K562 (cell line): Measurements from ENCODE around the gene OCEL1. TPM values are rescaled to one million over a fixed set of nuclear protein-coding genes. Genes with fewer than 3 reads are reported as not detected.

ENCODE experiments used
- ATAC-seq: fragments of 200-7000 bp; cut with Tn5 transposase; 3 replicates; pipeline ENCODE4 v1.9.1; 2020; ENCODE audit warnings: moderate library complexity
- BruUV-seq: library from RNA; stranded (reverse); fragments of 400-500 nt; replicated peaks from 2 replicates; lab custom pipeline; 2021; lab: Mats Ljungman, UMichigan
- CTCF ChIA-PET: fragments of 300-600 bp; formaldehyde crosslinking; extraction: SDS; loops from one replicate; lab custom pipeline; 2021; ENCODE audit warnings: low intra/inter-chr PET ratio; lab: Yijun Ruan, JAX
- POLR2A ChIA-PET: fragments of 300-600, 350-650 bp; sonication (Branson Sonifier 250); formaldehyde crosslinking; extraction: SDS; loops from one replicate; lab custom pipeline; 2021; ENCODE audit warnings: antibody characterized with exemption, inconsistent platforms; lab: Yijun Ruan, JAX
- DNase-seq, 4 experiments: peaks; one replicate each; pipeline versions ENCODE4 v3.0.0 to v3.0.0-alpha.2; 2011 to 2018; ENCODE audit warnings: low spot score in 3 of 4, mixed read lengths in 3 of 4; ENCODE audit errors: extremely low read depth in 1 of 4
- FAIRE-seq: peaks from 2 replicates; lab custom pipeline; 2011; peaks lifted over from hg19 to GRCh38; lab: Jason Lieb, UNC
- H2AFZ ChIP-seq: 2 replicates; pipeline ENCODE4 v1.6.0; 2011; ENCODE audit warnings: low read depth, low read length, control low read depth, inconsistent platforms
- H3K27ac ChIP-seq: fragments of 200-600 bp; 3 replicates; pipeline ENCODE4 v1.8.0; 2011; ENCODE audit warnings: low read depth, mild to moderate bottlenecking, control low read depth, inconsistent platforms, low read length, moderate library complexity, mixed read lengths; ENCODE audit errors: extremely low read depth
- H3K27me3 ChIP-seq, 2 experiments: fragments of 300-600 bp in 1 of 2; 2 replicates in 1 of 2; 3 replicates in 1 of 2; pipeline versions ENCODE4 v1.6.0 to v1.8.0; 2011; ENCODE audit warnings: inconsistent platforms in 2 of 2, low read length in 2 of 2, mild to moderate bottlenecking in 1 of 2, mixed read lengths in 1 of 2, moderate library complexity in 1 of 2; ENCODE audit not compliant: control insufficient read depth in 2 of 2, insufficient read depth in 2 of 2
- H3K36me3 ChIP-seq: fragments of 300-600 bp; 3 replicates; pipeline ENCODE4 v1.8.0; 2011; ENCODE audit warnings: mild to moderate bottlenecking, low read length, inconsistent platforms; ENCODE audit not compliant: control insufficient read depth, insufficient read depth
- H3K4me1 ChIP-seq, 2 experiments: fragments of 200-600 bp in 1 of 2; replicated peaks in 1 of 2; 2 replicates in 1 of 2; 3 replicates in 1 of 2; pipeline versions ENCODE4 v1.5.1 to v1.8.0; 2011; ENCODE audit warnings: inconsistent platforms in 2 of 2, low read length in 2 of 2, mild to moderate bottlenecking in 1 of 2, mixed read lengths in 1 of 2, moderate library complexity in 1 of 2; ENCODE audit not compliant: control insufficient read depth in 2 of 2, insufficient read depth in 2 of 2
- H3K4me2 ChIP-seq: 2 replicates; pipeline ENCODE4 v1.6.1; 2011; ENCODE audit warnings: low read length, control low read depth, inconsistent platforms, mixed read lengths; ENCODE audit not compliant: insufficient read depth
- H3K4me3 ChIP-seq: fragments of 200-600 bp; sonication (generic), shearing (Covaris generic); 2 replicates; pipeline ENCODE4 v1.5.1; 2016; ENCODE audit warnings: control low read depth, inconsistent platforms
- H3K79me2 ChIP-seq: fragments of 200-600 bp; 3 replicates; pipeline ENCODE4 v1.8.0; 2011; ENCODE audit warnings: low read length, inconsistent platforms; ENCODE audit not compliant: control insufficient read depth, insufficient read depth
- H3K9ac ChIP-seq, 2 experiments: 2 replicates each; pipeline versions ENCODE4 v1.6.0 to v1.6.1; 2011; ENCODE audit warnings: low read depth in 2 of 2, low read length in 2 of 2, control low read depth in 1 of 2, inconsistent platforms in 1 of 2, mild to moderate bottlenecking in 1 of 2, mixed read lengths in 1 of 2; ENCODE audit not compliant: insufficient read depth in 1 of 2
- H3K9me1 ChIP-seq: one replicate; pipeline ENCODE4 v1.6.0; 2011; ENCODE audit warnings: inconsistent platforms, mild to moderate bottlenecking, low read length, moderate library complexity; ENCODE audit not compliant: control insufficient read depth, insufficient read depth
- H3K9me3 ChIP-seq: replicated peaks from 2 replicates; pipeline ENCODE4 v1.5.1; 2011; ENCODE audit warnings: low read depth, low read length, inconsistent platforms; ENCODE audit not compliant: control insufficient read depth, insufficient read depth
- H4K20me1 ChIP-seq: replicated peaks from 2 replicates; pipeline ENCODE4 v1.6.1; 2011; ENCODE audit warnings: low read length, inconsistent platforms, mixed read lengths; ENCODE audit not compliant: control insufficient read depth, insufficient read depth
- AFF4 ChIP-seq: sonication (generic); formaldehyde crosslinking; IDR thresholded peaks from 2 replicates; pipeline ENCODE4 v1.8.0; 2023; ENCODE audit warnings: mild to moderate bottlenecking, missing genetic modification reagents
- DPF2 ChIP-seq: fragments of 450-650 bp; IDR thresholded peaks from 2 replicates; pipeline ENCODE4 v1.6.1; 2016
- GATA2 ChIP-seq: sonication (generic); formaldehyde crosslinking; IDR thresholded peaks from 2 replicates; pipeline ENCODE4 v1.4.0; 2020; ENCODE audit warnings: mild to moderate bottlenecking, missing genetic modification reagents
- JUNB ChIP-seq: fragments of 450-650 bp; formaldehyde crosslinking; conservative IDR thresholded peaks from 2 replicates; pipeline ENCODE4 v1.4.0; 2020; ENCODE audit warnings: mild to moderate bottlenecking
- L3MBTL2 ChIP-seq: fragments of 450-650 bp; IDR thresholded peaks from 2 replicates; pipeline ENCODE4 v1.6.1; 2016; ENCODE audit warnings: mild to moderate bottlenecking, moderate library complexity
- MBD2 ChIP-seq: sonication (generic); IDR thresholded peaks from 2 replicates; pipeline ENCODE4 v1.6.1; 2016; ENCODE audit warnings: low read depth, borderline replicate concordance
- OTX1 ChIP-seq: fragments of 450-650 bp; formaldehyde crosslinking; IDR thresholded peaks from 2 replicates; pipeline ENCODE4 v1.4.0; 2022; ENCODE audit warnings: mild to moderate bottlenecking
- PTRF ChIP-seq: fragments of 450-650 bp; IDR thresholded peaks from 2 replicates; pipeline ENCODE4 v1.6.1; 2016; ENCODE audit warnings: mild to moderate bottlenecking, missing genetic modification characterization, missing compliant biosample characterization
- ZNF212 ChIP-seq: fragments of 450-650 bp; formaldehyde crosslinking; IDR thresholded peaks from 2 replicates; pipeline ENCODE4 v1.4.0; 2020; ENCODE audit warnings: mild to moderate bottlenecking
- ZNF239 ChIP-seq: fragments of 250-450 bp; sonication (Bioruptor Pico); IDR thresholded peaks from 2 replicates; pipeline ENCODE4 v1.4.0; 2020; ENCODE audit warnings: mild to moderate bottlenecking
- WGBS: fragments of 100-300 bp; shearing (Covaris generic); methylation state at CpG from one replicate; pipeline ENCODE4 v1.1.6; 2016; ENCODE audit warnings: low coverage, mixed read lengths; ENCODE audit not compliant: insufficient coverage; ENCODE audit errors: missing lambda C conversion rate; 5-methylcytosine and 5-hydroxymethylcytosine counted together
- in situ Hi-C: fragments of 300-500 bp; cut with MboI; formaldehyde crosslinking; loops from 4 replicates; pipeline ENCODE4 v1.15.0; 2018; ENCODE audit warnings: inconsistent platforms, mixed read lengths
- intact Hi-C: fragments of 100-400 bp; cut with micrococcal nuclease; formaldehyde crosslinking; loops from 2 replicates; pipeline ENCODE4 v1.14.2; 2022
- polyA plus RNA-seq, 8 experiments: library from polyadenylated mRNA; depleted of rRNA in 4 of 8; stranded (reverse) in 5 of 8; unstranded in 3 of 8; fragments of >200 nt; fragmentation: Nextera tagmentation in 2 of 8; fragmentation: Illumina TruSeq in 1 of 8; extraction: Ambion mirVana in 2 of 8; extraction: Trizol in 1 of 8; gene quantifications; 2 replicates each; pipeline versions ENCODE4 v1.2.1 to v1.2.3, GENCODE V29; 2011 to 2014; ENCODE audit warnings: inconsistent platforms in 1 of 8, missing spikeins in 1 of 8
- total RNA-seq, 7 experiments: library from RNA; depleted of rRNA in 6 of 7; stranded (reverse); fragments of >200 nt in 6 of 7; fragmentation: Illumina TruSeq in 2 of 7; extraction: Trizol in 2 of 7; gene quantifications; 2 replicates each; pipeline versions ENCODE4 v1.2.1 to v1.2.3, GENCODE V29; 2011 to 2021; ENCODE audit warnings: low replicate concordance in 1 of 7
- TF ChIP-seq, protein P1 (sequence below): fragments of 450-650 bp; IDR thresholded peaks from 2 replicates; pipeline ENCODE4 v1.6.1; 2017; ENCODE audit warnings: antibody characterized with exemption, mild to moderate bottlenecking

The OCEL1 gene
- total and polyA plus RNA-seq, 9 of the 15 experiments (the other 6 are each of a cell fraction or from before 2014, with no cell fraction given) = 8.0 to 38.0 (median 12.4) TPM

- 8% methylated on average over 15 of the region's 16 CpGs for WGBS
- H3K9me1 ChIP-seq = peaks cover 3% of the 10 kb centered on the region
- peaks cover 48% of the 10 kb centered on the region; the same call in 2 of the 3 replicates for H3K36me3 ChIP-seq
- H3K27ac ChIP-seq = peak overlapping the region; percentile 99
- ATAC-seq (no peak; the same call in 2 of the 3 replicates), FAIRE-seq (peak; percentile 64), DNase-seq (peak in 2 of 4 experiments; percentile 29 to 34)
- in situ Hi-C loops = no loop called here
- H4K20me1 ChIP-seq = no peaks in the 10 kb centered on the region
- TF ChIP-seq DPF2 = 0 out of 2 replicates have a peak, but pooled peaks have one; percentile 10
- TF ChIP-seq AFF4 = 0 out of 2 replicates have a peak, but pooled peaks have one; percentile 6
- no peak for TF ChIP-seq MBD2
- no peak for TF ChIP-seq ZNF212 (CRISPR knock-in tag)
- 0 out of 2 replicates have a peak, but pooled peaks have one; percentile 36 for TF ChIP-seq L3MBTL2
- TF ChIP-seq PTRF = no peak
- no peak for TF ChIP-seq JUNB
- no peak for TF ChIP-seq OTX1 (CRISPR knock-in tag)
- TF ChIP-seq, protein P1, sequence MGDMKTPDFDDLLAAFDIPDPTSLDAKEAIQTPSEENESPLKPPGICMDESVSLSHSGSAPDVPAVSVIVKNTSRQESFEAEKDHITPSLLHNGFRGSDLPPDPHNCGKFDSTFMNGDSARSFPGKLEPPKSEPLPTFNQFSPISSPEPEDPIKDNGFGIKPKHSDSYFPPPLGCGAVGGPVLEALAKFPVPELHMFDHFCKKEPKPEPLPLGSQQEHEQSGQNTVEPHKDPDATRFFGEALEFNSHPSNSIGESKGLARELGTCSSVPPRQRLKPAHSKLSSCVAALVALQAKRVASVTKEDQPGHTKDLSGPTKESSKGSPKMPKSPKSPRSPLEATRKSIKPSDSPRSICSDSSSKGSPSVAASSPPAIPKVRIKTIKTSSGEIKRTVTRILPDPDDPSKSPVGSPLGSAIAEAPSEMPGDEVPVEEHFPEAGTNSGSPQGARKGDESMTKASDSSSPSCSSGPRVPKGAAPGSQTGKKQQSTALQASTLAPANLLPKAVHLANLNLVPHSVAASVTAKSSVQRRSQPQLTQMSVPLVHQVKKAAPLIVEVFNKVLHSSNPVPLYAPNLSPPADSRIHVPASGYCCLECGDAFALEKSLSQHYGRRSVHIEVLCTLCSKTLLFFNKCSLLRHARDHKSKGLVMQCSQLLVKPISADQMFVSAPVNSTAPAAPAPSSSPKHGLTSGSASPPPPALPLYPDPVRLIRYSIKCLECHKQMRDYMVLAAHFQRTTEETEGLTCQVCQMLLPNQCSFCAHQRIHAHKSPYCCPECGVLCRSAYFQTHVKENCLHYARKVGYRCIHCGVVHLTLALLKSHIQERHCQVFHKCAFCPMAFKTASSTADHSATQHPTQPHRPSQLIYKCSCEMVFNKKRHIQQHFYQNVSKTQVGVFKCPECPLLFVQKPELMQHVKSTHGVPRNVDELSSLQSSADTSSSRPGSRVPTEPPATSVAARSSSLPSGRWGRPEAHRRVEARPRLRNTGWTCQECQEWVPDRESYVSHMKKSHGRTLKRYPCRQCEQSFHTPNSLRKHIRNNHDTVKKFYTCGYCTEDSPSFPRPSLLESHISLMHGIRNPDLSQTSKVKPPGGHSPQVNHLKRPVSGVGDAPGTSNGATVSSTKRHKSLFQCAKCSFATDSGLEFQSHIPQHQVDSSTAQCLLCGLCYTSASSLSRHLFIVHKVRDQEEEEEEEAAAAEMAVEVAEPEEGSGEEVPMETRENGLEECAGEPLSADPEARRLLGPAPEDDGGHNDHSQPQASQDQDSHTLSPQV = 0 out of 2 replicates have a peak, but pooled peaks have one; percentile 31
- TF ChIP-seq ZNF239 (CRISPR knock-in tag) = no peak
- no peak for TF ChIP-seq GATA2 (CRISPR knock-in tag)
- H3K79me2 ChIP-seq = peaks cover 9% of the 10 kb centered on the region
- H2AFZ ChIP-seq = peak overlapping the region; percentile 99
- POLR2A ChIA-PET = interaction anchor here (0.6 to 2.5 kb wide), 19 partner anchors 9 to 165 kb away, joined by 3 to 31 read pairs (median 4); partner anchors contain the start of genes BABAM1, DDA1 and OCEL1
- peaks cover 9 to 28% of the 10 kb centered on the region in 2 experiments for H3K4me1 ChIP-seq
- H3K4me3 ChIP-seq = peak overlapping the region; percentile 68
- peak overlapping the region; percentile 93 for H3K4me2 ChIP-seq
- TSS peak; percentile 92 for BruUV-seq
- CTCF ChIA-PET = no interaction called here
- no peaks in the 10 kb centered on the region for H3K9me3 ChIP-seq
- no peaks in the 10 kb centered on the region for H3K27me3 ChIP-seq
- H3K9ac ChIP-seq = peak overlapping the region; percentile 85 to 98
- intact Hi-C loops = no loop called here
These were observed 11.4 kb upstream of the OCEL1 start for GRCh38 chr19:17214508-17215126.
